GM18502 (cell line): ENCODE results near the gene SLC25A53.
"Not testable (repeated sequence)": the region's sequence is repeated elsewhere in the genome, so short reads cannot be mapped to it uniquely, and the experiment has no call there.

Experiments used
- ATAC-seq: cut with Tn5 transposase; IDR thresholded peaks from one replicate; pipeline ENCODE4 v1.9.1; 2021; ENCODE audit warnings: mild to moderate bottlenecking; ENCODE audit not compliant: unreplicated experiment, poor library complexity

Gene SLC25A53

DNA sequence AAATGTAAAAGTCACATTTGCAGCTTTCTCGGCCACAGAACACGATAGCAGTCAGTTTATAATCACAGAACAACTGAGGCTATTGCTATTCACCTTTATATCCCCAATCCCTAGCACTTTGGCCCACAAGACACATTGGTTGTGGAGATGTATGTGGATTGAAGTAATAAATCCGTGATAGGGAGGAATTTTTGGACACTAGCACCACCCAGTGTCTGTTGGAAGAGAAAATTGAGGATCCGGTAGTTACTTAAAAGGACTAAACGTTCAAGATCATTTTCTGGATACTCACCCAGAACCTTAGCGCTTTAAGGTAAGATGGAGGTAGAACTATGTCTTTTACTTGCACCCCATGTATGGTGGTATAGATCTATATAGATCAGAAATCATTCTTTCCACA is 79.0 kb downstream of the SLC25A53 start:
- not testable (repeated sequence) for ATAC-seq

DNA sequence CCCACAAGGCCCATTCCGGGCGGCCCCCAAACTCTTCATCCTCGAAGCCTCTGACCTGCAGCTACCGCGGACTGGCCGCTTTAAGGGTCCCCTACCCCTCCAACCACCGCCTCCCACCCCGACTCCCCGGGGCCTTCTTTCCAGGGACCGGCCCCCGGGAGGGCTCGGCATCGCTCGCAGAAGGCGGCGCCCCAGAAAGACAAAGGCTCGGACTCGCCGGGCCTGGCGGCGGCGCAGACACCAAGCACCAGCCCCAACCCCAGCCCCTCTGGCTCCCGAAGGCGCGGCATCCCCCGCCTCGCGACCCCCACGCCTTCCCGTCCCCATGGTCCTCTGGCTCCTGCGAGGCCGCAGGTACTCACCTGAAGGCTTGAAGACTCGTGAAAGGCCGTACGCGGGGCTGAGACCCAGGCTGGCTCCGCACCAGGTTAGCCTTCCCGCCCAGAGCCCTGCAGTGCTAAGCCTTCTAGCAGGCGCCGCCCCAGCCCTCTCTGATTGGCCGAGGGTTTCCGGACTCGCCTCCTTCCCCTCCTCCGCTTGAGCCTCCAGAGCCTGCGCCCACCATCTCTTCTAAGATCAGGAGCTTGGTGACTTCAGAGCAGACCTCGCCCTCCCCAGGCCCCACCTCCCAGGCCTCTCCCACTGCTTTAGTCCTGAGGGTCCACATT is 80.9 kb downstream of the SLC25A53 start, which contains the start of gene TMSB15C:
TMSB15C (minus strand) TSS at position 459 of the 668 bp plus-strand sequence.
- ATAC-seq, result peak; percentile 97

DNA sequence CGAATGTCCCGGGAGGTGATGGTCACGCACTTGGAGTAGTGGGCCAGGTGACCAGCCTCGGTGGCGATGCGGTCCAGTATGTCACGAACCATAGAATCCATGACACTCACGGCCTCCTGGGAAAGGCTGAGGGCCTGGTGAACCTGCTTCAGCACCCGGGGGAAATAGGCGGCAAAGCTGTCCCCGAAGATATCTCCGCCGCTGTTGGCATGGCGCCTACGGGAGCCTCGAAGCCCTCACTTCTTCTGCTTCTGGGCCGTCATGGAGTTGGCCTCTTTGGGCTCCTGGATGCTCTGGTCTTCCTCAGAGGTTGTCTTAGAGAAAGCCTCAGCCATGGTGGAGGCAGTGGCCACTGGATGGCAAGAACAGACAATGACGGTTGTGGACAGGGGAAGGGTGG is 94.2 kb downstream of the SLC25A53 start:
- ATAC-seq, result not testable (repeated sequence)

DNA sequence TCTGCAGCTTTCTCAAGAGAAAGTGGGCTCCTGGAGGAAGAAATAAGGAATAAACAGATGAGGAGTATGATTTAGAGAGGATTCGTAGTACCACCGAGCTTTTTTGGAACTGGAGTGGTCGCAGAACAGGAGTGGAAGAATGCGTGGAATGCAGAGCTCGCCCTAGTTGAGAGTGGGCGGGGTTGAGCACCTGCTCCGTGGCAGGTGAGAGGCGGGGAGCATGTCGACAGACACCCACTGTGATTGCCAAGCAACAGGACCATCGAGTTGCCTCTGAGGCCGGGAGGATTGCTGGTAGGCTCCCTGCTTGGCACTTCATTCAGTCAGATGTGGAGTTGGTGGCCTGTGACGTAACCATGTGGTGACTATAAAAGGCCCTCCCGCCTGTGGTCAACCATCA is 101.9 kb downstream of the SLC25A53 start:
- ATAC-seq, result not testable (repeated sequence)
